GM08714 (cell line): ENCODE data around the gene SCNN1G.

ENCODE experiments used
- H3K4me3 ChIP-seq: fragments of 200-500 bp; sonication (Bioruptor generic); 2 replicates; pipeline ENCODE4 v1.5.1; 2014; ENCODE audit warnings: mild to moderate bottlenecking, low read length, inconsistent platforms
- ZNF274 ChIP-seq: IDR thresholded peaks from 2 replicates; pipeline ENCODE4 v1.6.1; 2012; ENCODE audit warnings: mild to moderate bottlenecking, low read depth, low read length

The SCNN1G gene

DNA sequence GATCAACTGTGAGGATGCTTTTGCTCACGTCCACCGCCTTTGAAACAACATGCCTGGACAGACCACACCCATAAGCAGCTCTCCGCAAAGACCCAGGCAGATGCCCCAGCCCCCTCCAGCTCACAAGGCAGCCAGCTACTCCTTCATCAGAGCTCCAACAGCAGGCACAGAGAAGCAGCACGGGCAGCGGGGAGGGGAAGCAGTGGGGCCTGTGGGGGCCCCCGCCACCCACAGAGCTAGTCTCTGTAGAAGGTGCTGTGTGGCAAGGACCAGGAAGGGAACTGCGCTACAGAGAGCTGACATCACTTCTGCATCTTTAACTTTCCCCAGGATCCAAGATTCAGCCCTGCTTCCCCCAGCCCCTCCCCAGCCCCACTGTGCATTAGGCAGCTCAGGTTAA is 10.0 kb upstream of the SCNN1G start:
- no peak for TF ChIP-seq ZNF274
- H3K4me3 ChIP-seq, result no peak overlapping the region

DNA sequence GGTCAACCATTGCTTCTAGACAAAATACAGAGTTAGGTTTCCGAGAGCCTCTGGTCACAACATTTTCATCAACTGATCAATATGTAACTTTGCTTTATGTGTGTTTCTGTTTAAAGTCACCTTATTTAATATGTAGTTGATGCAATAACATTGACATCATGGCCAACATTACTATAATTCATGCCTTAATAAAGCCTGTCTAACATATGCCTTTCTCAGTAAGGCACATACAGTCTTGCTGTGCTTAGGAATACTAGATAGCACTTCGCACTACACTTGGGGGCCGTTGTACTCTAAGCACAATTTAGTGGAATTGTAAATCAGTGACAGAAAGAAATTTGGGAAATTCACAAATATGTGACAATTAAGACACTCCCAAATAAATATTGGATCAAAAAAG is 9.6 kb upstream of the SCNN1G start:
- H3K4me3 ChIP-seq, result no peak overlapping the region
- no peak for TF ChIP-seq ZNF274

DNA sequence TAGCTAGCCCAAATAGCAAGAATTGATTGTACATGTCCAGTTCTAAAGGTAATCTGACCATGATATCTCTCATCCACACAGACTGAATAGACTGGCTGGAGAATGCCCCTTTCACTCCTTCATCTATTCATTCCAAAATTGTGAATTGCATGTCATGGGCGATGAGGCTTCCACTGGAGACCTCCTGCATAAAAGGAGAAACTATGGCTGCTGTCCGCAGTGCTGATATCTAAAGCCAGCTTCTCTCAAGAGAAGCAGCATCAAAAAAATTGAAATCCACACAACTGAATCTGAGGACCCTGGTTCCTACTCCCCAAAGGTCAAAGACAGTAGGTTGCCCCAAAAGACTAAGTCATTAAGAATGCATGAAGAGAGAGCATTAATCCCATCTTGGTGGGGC is 7.9 kb upstream of the SCNN1G start:
- no peak overlapping the region for H3K4me3 ChIP-seq
- TF ChIP-seq ZNF274, result no peak

DNA sequence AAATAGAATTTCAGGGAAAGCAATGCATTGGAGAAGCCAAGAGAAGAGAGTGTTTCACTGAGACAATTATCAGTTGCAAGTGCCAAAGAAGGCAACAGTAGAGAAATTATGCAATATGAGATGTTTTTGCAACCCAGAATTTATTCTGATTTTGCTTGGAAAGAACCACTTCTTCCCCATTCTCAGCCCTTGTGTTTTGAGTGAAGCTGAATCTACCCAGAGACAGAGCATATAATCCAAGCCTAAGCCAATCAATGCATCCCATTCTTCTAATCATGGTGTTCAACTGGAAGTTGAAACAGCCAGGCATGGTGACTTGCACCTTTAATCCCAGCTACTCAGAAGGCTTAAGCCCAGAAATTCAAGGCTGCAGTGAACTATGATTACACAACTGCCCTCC is 6.9 kb upstream of the SCNN1G start:
- no peak for TF ChIP-seq ZNF274
- H3K4me3 ChIP-seq, result no peak overlapping the region

DNA sequence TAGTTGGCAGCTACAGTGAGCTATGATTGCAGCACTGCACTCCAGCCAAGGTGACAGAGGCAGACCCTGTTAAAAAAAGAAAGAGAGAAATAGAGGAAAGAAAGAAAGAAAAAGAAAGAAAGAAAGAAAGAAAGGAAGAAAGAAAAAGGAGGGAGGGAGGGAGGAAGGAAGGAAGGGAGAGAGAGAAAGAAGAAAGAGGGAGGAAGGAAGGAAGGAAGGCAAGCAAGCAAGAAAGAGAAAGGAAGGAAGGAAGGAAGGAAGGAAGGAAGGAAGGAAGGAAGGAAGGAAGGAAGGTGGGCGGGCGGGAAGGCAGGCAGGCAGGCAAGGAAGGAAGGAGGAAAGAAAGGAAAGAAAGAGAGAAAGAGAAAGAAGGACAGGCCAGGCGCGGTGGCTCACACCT is 1.0 kb upstream of the SCNN1G start:
- H3K4me3 ChIP-seq, result no peak overlapping the region
- TF ChIP-seq ZNF274, result no peak

DNA sequence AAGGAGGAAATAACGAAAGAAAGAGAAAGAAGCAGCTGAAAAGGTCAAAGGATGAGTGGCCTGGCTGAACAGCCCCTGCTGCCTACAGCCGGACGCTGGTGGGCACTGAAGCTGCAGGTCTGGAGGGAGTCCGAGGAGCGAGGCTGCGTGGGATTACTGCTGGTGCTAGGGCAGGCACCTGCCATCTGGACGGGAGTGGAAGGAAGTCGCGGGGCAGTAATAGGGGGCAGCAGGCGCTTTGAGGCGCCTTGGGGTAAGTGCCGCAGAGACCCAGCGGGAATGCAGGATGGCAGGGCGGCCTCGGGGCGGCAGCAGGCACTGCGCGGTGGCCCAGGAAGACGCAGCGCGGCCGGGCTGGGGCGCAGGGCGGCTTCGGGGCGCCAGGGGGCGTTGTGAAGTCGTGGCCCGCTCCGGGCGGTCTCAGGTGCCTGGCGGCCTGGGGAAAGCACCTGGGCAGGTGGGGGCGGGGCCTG is 303 bp upstream of the SCNN1G start:
- H3K4me3 ChIP-seq, result no peak overlapping the region; the same call in 1 of the 2 replicates
- no peak for TF ChIP-seq ZNF274

DNA sequence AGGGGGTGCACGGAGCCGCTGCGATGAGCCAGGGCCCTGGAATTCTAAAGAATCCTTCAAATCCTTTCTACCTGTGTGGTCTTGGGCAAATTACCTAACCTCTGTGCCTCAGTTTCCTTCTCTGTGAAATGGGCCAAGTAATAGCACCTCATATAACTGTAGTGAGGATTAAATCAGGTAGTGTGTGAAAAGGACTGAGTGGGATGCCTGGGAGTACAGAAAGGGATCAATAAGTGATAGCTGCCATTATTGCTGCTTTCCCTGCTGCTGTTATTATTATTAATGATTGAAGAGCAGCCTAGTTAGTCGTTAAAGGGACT is 958 bp downstream of the SCNN1G start:
- no peak for TF ChIP-seq ZNF274
- H3K4me3 ChIP-seq, result no peak overlapping the region

DNA sequence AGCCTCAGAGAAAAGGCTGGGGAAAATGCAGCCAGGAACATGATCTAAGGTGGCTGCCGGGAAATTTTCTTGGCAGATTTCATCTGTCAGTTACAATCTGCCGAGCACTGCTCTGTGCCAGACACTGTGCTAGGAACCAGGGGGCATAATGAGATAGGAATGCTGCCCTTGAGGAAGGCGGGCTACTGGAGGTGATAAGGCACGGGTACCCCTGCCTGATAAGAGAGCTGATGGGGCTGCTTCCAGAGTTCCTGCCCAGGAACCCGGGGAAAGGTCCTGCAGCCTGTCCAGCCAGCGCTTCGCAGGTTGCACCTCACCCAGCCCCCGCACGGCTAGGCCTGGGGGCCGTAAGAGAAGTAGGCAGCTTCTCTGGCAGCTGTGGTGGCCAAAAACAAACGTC is 3.1 kb downstream of the SCNN1G start:
- TF ChIP-seq ZNF274, result no peak

DNA sequence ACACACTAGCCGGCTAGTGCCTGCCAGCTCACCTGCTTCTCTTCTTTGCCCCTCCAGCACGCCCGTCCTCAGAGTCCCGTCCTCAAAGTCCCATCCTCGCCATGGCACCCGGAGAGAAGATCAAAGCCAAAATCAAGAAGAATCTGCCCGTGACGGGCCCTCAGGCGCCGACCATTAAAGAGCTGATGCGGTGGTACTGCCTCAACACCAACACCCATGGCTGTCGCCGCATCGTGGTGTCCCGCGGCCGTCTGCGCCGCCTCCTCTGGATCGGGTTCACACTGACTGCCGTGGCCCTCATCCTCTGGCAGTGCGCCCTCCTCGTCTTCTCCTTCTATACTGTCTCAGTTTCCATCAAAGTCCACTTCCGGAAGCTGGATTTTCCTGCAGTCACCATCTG is 3.6 kb downstream of the SCNN1G start:
- no peak for TF ChIP-seq ZNF274
- H3K4me3 ChIP-seq, result no peak overlapping the region

More for the DNA sequence above, 3.1 kb downstream of the SCNN1G start:
- H3K4me3 ChIP-seq, result no peak overlapping the region

DNA sequence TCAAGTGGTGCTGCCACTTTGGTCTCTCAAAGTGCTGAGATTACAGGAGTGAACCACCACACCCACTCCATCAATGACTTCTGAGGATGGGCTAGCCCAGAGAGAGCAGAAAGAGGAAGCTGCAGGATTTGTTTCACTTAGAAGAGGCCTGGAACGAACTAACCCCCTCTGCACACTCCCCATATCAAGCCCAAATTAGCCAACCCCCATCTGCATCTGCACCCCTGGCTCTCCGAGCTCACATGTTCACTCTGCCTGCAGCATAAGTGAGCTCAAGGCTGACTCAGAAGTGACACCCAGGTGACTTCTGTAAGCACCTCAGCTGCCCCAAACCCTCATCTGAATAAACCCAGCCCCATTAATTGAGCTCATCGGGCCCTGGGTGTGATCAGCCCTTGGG is 4.8 kb downstream of the SCNN1G start:
- no peak for TF ChIP-seq ZNF274
- no peak overlapping the region for H3K4me3 ChIP-seq

DNA sequence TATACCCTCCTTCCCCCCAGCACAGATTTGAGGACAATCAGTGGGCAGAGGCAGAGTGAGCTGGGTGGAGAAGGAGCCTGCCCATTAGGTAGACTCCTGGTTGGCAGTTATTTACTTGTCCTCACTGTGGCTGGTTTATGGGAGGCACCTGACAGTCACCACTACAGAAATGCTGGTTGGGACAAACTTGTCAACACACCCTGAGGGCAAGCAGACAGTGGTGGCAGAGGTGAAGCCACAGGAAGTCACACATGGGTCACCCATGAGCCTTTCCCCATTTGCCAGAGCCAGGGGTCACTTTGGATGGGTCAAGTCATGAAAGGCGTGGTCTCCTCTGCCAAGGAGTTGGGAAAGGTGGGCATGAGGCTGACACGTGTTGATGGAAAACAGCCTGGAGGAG is 6.4 kb downstream of the SCNN1G start:
- no peak for TF ChIP-seq ZNF274

DNA sequence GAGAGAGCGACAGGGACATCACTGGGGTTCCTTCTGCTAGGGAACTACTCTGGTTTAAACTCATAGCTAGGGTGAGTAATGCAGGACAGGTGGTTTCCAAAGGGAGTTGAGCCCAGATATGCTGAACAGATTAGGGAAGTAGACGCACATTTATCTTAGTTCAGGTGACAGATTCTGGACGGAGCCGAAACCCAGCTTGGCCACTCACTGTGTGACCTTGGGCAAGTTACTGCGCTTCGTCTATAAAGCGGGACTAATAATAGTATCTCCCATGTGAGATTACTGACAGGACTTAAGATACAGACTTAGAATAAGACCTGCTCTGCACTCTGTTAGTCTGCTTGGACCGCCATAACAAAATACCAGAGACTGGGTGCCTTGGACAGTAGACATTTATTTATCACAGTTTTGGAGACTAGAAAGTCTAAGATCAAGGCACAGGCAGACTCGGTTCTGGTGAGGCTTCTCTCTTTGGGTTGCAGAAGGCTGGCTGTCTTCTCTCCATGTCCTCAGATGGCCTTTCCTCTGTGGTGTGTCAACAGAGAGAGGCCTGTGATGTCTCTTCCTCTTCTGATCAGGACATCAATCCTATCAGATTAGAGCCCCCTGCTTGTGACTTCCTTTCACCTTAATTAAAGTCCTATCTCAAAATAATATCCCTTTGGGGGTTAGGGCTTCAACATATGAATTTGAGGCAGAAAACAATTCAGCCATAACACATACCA is 12.1 kb downstream of the SCNN1G start:
- H3K4me3 ChIP-seq, result no peak overlapping the region
- no peak for TF ChIP-seq ZNF274

More for the DNA sequence above, 6.4 kb downstream of the SCNN1G start:
- no peak overlapping the region for H3K4me3 ChIP-seq

DNA sequence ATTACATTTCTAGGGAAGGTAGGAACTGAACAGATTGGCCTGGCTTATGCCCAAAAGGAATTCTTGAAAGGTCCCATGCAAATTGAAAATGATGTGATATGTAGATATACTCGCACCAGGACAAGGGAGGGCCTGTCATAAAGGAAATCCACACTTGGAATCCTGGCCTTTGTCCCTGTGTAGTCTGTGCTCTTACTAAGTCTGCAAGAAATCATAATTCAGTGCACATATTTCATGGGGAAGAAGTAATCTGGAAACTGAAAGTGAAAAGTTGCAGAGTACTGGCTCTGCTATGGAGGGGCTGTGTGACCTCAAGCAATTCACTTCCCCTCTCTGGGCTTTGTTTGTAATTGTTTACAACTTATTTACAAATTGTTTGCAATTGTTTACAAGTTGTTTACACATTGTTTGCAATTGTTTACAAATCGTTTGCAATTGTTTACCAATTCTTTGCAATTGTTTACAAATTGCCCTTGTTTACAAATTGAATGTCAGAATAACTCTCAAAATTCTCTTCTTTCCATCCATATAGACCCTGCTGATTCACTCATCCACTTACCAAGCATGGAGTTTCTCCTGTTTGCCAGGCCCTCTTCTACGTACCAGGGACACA is 12.9 kb downstream of the SCNN1G start:
- no peak for TF ChIP-seq ZNF274
- H3K4me3 ChIP-seq, result no peak overlapping the region

DNA sequence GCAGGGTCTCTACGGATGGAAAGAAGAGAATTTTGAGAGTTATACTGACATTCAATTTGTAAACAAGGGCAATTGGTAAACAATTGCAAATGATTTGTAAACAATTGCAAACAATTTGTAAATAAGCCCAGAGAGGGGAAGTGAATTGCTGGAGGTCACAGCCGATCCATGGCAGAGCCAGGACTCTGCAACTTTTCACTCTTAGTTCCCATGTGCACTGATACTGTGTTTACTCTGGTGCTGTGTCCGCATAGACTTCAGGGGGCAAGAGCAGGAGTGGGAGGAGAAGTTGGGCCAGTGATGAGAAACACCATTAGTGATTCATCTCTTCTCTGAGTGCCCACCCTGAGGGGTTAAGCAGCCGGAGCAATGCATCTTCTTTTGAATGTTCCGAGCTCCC is 14.0 kb downstream of the SCNN1G start:
- H3K4me3 ChIP-seq, result no peak overlapping the region
- no peak for TF ChIP-seq ZNF274

DNA sequence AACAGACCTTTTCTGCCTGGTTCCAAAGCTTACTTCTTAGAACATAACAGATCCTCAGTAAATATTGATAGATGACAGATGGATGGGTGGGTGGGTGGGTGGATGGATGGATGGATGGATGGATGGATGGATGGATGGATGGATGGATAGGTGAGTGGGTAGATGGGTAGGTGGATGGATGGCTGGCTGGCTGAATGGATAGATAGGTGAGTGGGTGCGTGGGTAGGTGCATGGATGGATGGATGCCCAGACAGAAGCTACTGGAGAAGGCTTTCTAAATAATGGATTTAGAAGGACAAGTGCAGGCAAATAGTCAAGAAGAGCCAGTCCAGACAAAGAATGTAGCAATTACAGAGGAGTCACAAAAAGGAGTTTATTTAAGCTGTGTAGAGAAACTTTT is 19.6 kb downstream of the SCNN1G start:
- H3K4me3 ChIP-seq, result no peak overlapping the region
- TF ChIP-seq ZNF274, result no peak

DNA sequence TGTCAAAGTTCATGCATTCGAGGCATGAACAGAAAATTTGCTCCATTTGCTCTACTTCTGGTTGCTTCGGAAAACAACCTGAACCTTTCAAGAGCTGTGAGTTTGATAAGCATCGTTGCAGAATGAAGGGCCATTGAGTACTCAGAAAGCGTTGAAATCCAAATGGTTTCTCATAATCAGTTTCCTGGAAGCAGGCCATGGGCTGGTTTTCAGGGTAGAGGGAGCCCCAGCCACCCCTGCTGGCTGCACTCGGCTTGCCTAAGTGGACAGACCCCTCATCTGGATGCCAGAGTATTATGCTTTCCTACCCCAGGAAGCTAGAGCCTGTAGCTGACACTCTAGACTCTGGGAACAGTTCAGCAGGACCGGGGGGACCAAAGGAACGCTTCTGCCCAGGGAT is 24.4 kb downstream of the SCNN1G start:
- H3K4me3 ChIP-seq, result no peak overlapping the region
- TF ChIP-seq ZNF274, result no peak
